ENCODE data around the gene POLRMT.
"Not testable (repeated sequence)": the region's sequence is repeated elsewhere in the genome, so short reads cannot be mapped to it uniquely, and the experiment has no call there.

POLRMT gene

GRCh38 chr19:610801-611480 is 22.4 kb downstream of the POLRMT start:
- DNase-seq (ENCODE audit: low read depth), result peak; percentile 51

GRCh38 chr19:610071-610800 is 23.1 kb downstream of the POLRMT start:
- DNase-seq (ENCODE audit: low read depth), result peak; percentile 29

GRCh38 chr19:609004-609346 is 24.4 kb downstream of the POLRMT start:
- DNase-seq (ENCODE audit: low read depth), result no peak

- DNase-seq (ENCODE audit: low read depth), result no peak
These were observed 25.0 kb downstream of the POLRMT start for GRCh38 chr19:608155-609003.

- no peak for DNase-seq (ENCODE audit: low read depth)
These were observed 25.8 kb downstream of the POLRMT start for GRCh38 chr19:607301-608154.

GRCh38 chr19:605061-605971 is 28.0 kb downstream of the POLRMT start:
- DNase-seq (ENCODE audit: low read depth), result not testable (repeated sequence)

GRCh38 chr19:604355-604754 is 29.0 kb downstream of the POLRMT start:
- no peak for DNase-seq (ENCODE audit: low read depth)

- DNase-seq (ENCODE audit: low read depth), result not testable (repeated sequence)
These were observed 29.6 kb downstream of the POLRMT start for GRCh38 chr19:603779-604178.

- not testable (repeated sequence) for DNase-seq (ENCODE audit: low read depth)
These were observed 30.1 kb downstream of the POLRMT start for GRCh38 chr19:603302-603639.

GRCh38 chr19:602391-603301 is 30.7 kb downstream of the POLRMT start:
- no peak for DNase-seq (ENCODE audit: low read depth)

- no peak for DNase-seq (ENCODE audit: low read depth)
These were observed 31.5 kb downstream of the POLRMT start for GRCh38 chr19:601790-602189.

GRCh38 chr19:601310-601709 is 32.0 kb downstream of the POLRMT start:
- no peak for DNase-seq (ENCODE audit: low read depth)

GRCh38 chr19:597406-598315 is 35.7 kb downstream of the POLRMT start:
- no peak for DNase-seq (ENCODE audit: low read depth)

- no peak for DNase-seq (ENCODE audit: low read depth)
These were observed 37.1 kb downstream of the POLRMT start for GRCh38 chr19:596263-596655.

GRCh38 chr19:595326-596262 is 37.7 kb downstream of the POLRMT start:
- DNase-seq (ENCODE audit: low read depth), result no peak

GRCh38 chr19:594265-594870 is 39.0 kb downstream of the POLRMT start:
- DNase-seq (ENCODE audit: low read depth), result no peak

- DNase-seq (ENCODE audit: low read depth), result no peak
These were observed 39.8 kb downstream of the POLRMT start for GRCh38 chr19:593505-593904.

Measured in activated T-helper 1 cell treated with Interleukin-2 at 50 U/mL for 16 hours (primary cell).